GM23248 (cell line): ENCODE data around the gene RNASE7. TPM values are rescaled to one million over a fixed set of nuclear protein-coding genes. Genes with fewer than 3 reads are reported as not detected.

Experiments used
- DNase-seq: peaks from one replicate; pipeline ENCODE4 v3.0.0-alpha.2; 2015
- H2AFZ ChIP-seq: fragments of 200-600 bp; sonication (generic); 2 replicates; pipeline ENCODE4 v1.6.1; 2016; ENCODE audit warnings: antibody characterized with exemption
- H3F3A ChIP-seq: fragments of 200-600 bp; sonication (generic); 2 replicates; pipeline ENCODE4 v1.6.1; 2016; ENCODE audit warnings: mild to moderate bottlenecking, antibody characterized with exemption, mixed run types; ENCODE audit not compliant: insufficient read depth
- H3K27ac ChIP-seq: fragments of 200-600 bp; sonication (generic); 2 replicates; pipeline ENCODE4 v1.5.1; 2016; ENCODE audit warnings: mild to moderate bottlenecking
- H3K27me3 ChIP-seq: fragments of 200-600 bp; sonication (generic); replicated peaks from 2 replicates; pipeline ENCODE4 v1.6.1; 2016; ENCODE audit warnings: mild to moderate bottlenecking; ENCODE audit not compliant: insufficient read depth
- H3K36me3 ChIP-seq: fragments of 200-600 bp; sonication (generic); 2 replicates; pipeline ENCODE4 v1.6.1; 2016; ENCODE audit warnings: low read depth, mild to moderate bottlenecking
- H3K4me1 ChIP-seq: fragments of 200-600 bp; sonication (generic); 2 replicates; pipeline ENCODE4 v1.6.1; 2016; ENCODE audit warnings: mild to moderate bottlenecking; ENCODE audit not compliant: insufficient read depth
- H3K4me2 ChIP-seq: fragments of 200-600 bp; sonication (generic); one replicate; pipeline ENCODE4 v1.6.1; 2016; ENCODE audit warnings: mild to moderate bottlenecking; ENCODE audit not compliant: unreplicated experiment
- H3K4me3 ChIP-seq: fragments of 200-600 bp; sonication (generic); 2 replicates; pipeline ENCODE4 v1.5.1; 2016; ENCODE audit warnings: mild to moderate bottlenecking
- H3K79me2 ChIP-seq: fragments of 200-600 bp; sonication (generic); 2 replicates; pipeline ENCODE4 v1.6.1; 2016; ENCODE audit warnings: mild to moderate bottlenecking; ENCODE audit not compliant: insufficient read depth
- H3K9ac ChIP-seq: fragments of 200-600 bp; sonication (generic); 2 replicates; pipeline ENCODE4 v1.6.1; 2016; ENCODE audit warnings: mild to moderate bottlenecking
- H3K9me2 ChIP-seq: fragments of 200-600 bp; sonication (generic); 2 replicates; pipeline ENCODE4 v1.6.1; 2016; ENCODE audit warnings: mixed run types, mild to moderate bottlenecking, moderate library complexity; ENCODE audit not compliant: insufficient read depth
- H3K9me3 ChIP-seq: fragments of 200-600 bp; sonication (generic); one replicate; pipeline ENCODE4 v1.6.1; 2017; ENCODE audit warnings: low read depth
- H4K20me1 ChIP-seq: fragments of 200-600 bp; sonication (generic); 2 replicates; pipeline ENCODE4 v1.6.0; 2016; ENCODE audit not compliant: insufficient read depth
- EZH2 ChIP-seq: fragments of 200-600 bp; sonication (generic); IDR thresholded peaks from 2 replicates; pipeline ENCODE4 v1.6.1; 2018; ENCODE audit warnings: antibody characterized with exemption, mild to moderate bottlenecking; ENCODE audit not compliant: insufficient read depth, poor library complexity, severe bottlenecking
- EZH2phosphoT487 ChIP-seq: fragments of 200-600 bp; sonication (generic); IDR thresholded peaks from 2 replicates; pipeline ENCODE4 v1.6.1; 2018; ENCODE audit warnings: antibody characterized with exemption, moderate library complexity, mild to moderate bottlenecking, low read depth; ENCODE audit not compliant: insufficient read depth
- WGBS, 2 experiments: methylation state at CpG; one replicate each; pipeline ENCODE4 v1.1.6; 2015 to 2017; ENCODE audit warnings: low lambda C conversion rate in 2 of 2, low coverage in 1 of 2; ENCODE audit errors: missing lambda C conversion rate in 2 of 2; 5-methylcytosine and 5-hydroxymethylcytosine counted together
- in situ Hi-C: fragments of 300-500 bp; cut with MboI; formaldehyde crosslinking; loops from 2 replicates; pipeline ENCODE4 v1.15.0; 2020
- polyA plus RNA-seq: library from polyadenylated mRNA; unstranded; fragments of >200 nt; fragmentation: Nextera tagmentation; extraction: Ambion mirVana; gene quantifications from 2 replicates; pipeline ENCODE4 v1.2.1, GENCODE V29; 2016
- total RNA-seq: library from RNA; depleted of rRNA; stranded (reverse); fragments of >200 nt; shearing (Covaris generic); gene quantifications from 2 replicates; pipeline ENCODE4 v1.2.3, GENCODE V29; 2014

RNASE7 gene
- total and polyA plus RNA-seq, 2 experiments from 2014 or later: not detected

DNA sequence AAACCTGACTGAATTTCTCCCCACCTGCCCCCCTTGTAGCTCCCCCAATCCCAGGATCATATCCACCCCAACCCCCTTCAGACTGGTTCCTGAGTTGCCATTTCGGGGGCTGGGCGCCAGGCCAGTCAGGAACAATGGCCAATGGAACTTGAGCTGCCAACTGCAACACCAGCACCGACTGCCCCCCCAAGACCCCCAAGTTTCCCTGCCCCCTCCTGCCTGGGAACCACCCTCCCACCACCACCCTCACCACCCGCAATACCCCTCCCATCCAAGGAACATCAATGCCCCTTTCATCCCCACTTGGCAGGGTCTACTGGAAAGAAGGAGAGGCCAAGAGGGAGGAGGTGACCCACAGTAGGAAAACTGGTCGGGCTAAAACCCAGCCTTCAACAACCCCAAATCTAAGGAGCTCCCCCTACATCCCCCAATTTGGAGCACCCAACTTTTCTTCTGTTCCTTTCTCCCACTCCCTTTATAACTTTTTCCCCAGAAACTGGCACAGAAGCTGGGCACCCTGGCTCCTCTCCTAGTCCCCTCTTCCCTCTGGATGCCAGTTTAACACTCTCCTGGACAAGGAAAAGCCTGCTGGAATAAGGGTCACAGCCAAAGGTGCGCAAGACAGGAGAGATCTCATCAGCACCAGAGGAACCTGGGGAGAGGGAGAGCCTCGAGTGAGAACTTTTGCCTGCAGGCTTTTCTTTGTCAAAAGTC is 15.7 kb upstream of the RNASE7 start:
- no peak overlapping the region for H3K27ac ChIP-seq
- H3K4me1 ChIP-seq: no peaks in the 10 kb centered on the region
- no peaks in the 10 kb centered on the region for H4K20me1 ChIP-seq
- peaks cover 32% of the 10 kb centered on the region for H3K27me3 ChIP-seq
- H3F3A ChIP-seq: no peaks in the 10 kb centered on the region
- H2AFZ ChIP-seq: no peak overlapping the region
- H3K4me3 ChIP-seq: no peak overlapping the region
- no peaks in the 10 kb centered on the region for H3K9me2 ChIP-seq
- TF ChIP-seq EZH2phosphoT487: no peak
- TF ChIP-seq EZH2: no peak
- H3K36me3 ChIP-seq: no peaks in the 10 kb centered on the region
- H3K79me2 ChIP-seq: no peaks in the 10 kb centered on the region
- H3K9ac ChIP-seq: no peak overlapping the region
- in situ Hi-C loops: no loop called here
- no peak for DNase-seq
- no peak overlapping the region for H3K4me2 ChIP-seq
- H3K9me3 ChIP-seq: no peaks in the 10 kb centered on the region
- WGBS, 2 experiments: 74 to 76% methylated on average over 4 to 7 of the region's 7 CpGs

DNA sequence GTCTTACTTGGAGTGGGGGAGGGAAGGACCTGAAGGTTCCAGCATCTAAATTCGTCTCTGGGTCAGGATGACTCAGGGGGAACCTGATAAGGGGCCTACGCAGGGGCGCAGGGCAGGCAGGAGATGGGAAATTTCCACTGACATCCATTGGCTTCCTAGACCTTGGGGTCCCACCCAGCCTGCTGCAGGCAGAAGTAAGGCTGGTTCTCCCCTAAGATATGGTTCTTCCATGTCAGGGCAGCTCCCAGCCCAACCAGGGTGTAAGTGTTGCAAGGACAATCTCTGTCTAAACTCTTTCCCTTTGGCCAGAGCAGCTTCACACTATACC is 15.2 kb upstream of the RNASE7 start:
- Histone ChIP-seq H3K9me2 (no peaks in the 10 kb centered on the region), H3F3A (no peaks in the 10 kb centered on the region), H3K36me3 (no peaks in the 10 kb centered on the region), H3K4me3 (no peak overlapping the region), H3K79me2 (no peaks in the 10 kb centered on the region), H3K9me3 (no peaks in the 10 kb centered on the region), H3K27ac (no peak overlapping the region), H4K20me1 (no peaks in the 10 kb centered on the region), H2AFZ (no peak overlapping the region), H3K4me1 (no peaks in the 10 kb centered on the region), H3K27me3 (peaks cover 32% of the 10 kb centered on the region), H3K4me2 (no peak overlapping the region), H3K9ac (no peak overlapping the region)
- in situ Hi-C loops: no loop called here
- no peak for TF ChIP-seq EZH2phosphoT487
- no peak for TF ChIP-seq EZH2
- WGBS, 2 experiments: 76 to 77% methylated on average over 3 of the region's 3 CpGs
- DNase-seq: no peak

DNA sequence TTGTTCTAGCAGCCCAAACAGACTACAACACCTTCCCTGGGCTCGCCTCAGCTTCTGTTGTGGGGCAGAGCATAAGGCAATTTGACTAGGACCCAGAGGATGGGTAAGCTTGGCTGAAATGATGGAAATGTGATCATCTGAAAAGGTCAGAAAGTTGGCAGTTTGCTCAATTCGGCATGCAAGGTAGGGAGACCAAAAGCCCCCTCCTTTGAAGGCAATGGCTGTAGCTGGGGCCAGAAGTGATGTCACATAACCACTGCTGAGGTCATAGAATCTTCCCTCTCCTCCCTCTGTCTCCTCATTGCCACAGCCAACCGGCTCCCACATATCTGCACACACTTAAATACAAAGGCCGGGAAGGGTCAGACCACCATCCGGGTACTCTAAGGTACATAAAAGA is 12.2 kb upstream of the RNASE7 start, which contains the start of gene TPPP2:
TPPP2 (plus strand) TSS at position 301 of the 400 bp plus-strand sequence. CDS start 365 bp downstream, outside the sequence.
- no peak for TF ChIP-seq EZH2
- no peak for TF ChIP-seq EZH2phosphoT487
- no peaks in the 10 kb centered on the region for H3K4me1 ChIP-seq
- WGBS, 2 experiments: 61 to 75% methylated on average over 5 of the region's 5 CpGs
- no peaks in the 10 kb centered on the region for H3K9me2 ChIP-seq
- H3K27me3 ChIP-seq: peaks cover 4% of the 10 kb centered on the region; the same call in 1 of the 2 replicates
- no peaks in the 10 kb centered on the region for H3K79me2 ChIP-seq
- no peak within 1 kb of the TSS for H3K27ac ChIP-seq
- no peak within 1 kb of the TSS for H3K9ac ChIP-seq
- no peaks in the 10 kb centered on the region for H3K36me3 ChIP-seq
- H3F3A ChIP-seq: no peaks in the 10 kb centered on the region
- in situ Hi-C loops: no loop called here
- no peak within 1 kb of the TSS for H2AFZ ChIP-seq
- H3K4me2 ChIP-seq: no peak within 1 kb of the TSS
- no peak within 1 kb of the TSS for H3K4me3 ChIP-seq
- no peak for DNase-seq
- H3K9me3 ChIP-seq: no peaks in the 10 kb centered on the region
- no peaks in the 10 kb centered on the region for H4K20me1 ChIP-seq

DNA sequence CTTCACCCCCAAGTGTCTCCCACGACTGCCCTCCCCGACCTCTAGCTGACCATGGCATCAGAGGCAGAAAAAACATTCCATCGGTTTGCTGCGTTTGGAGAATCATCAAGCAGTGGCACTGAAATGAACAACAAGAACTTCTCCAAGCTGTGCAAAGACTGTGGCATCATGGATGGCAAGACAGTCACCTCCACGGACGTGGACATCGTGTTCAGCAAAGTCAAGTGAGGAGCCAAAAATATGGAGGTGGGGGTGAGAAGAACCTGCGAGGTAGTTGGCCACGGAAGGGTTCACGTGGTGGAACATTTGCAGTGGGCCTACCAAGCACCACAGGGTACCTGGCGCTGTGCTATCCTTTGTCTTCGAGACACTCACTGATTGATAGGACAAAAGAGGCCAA is 11.6 kb upstream of the RNASE7 start:
- H3K9me3 ChIP-seq: no peaks in the 10 kb centered on the region
- H3K27ac ChIP-seq: no peak overlapping the region
- H3K9ac ChIP-seq: no peak overlapping the region
- peaks cover 4% of the 10 kb centered on the region; the same call in 1 of the 2 replicates for H3K27me3 ChIP-seq
- H3F3A ChIP-seq: no peaks in the 10 kb centered on the region
- no peak for DNase-seq
- TF ChIP-seq EZH2: no peak
- TF ChIP-seq EZH2phosphoT487: no peak
- no peaks in the 10 kb centered on the region for H3K36me3 ChIP-seq
- in situ Hi-C loops: no loop called here
- H3K4me2 ChIP-seq: no peak overlapping the region
- no peaks in the 10 kb centered on the region for H3K4me1 ChIP-seq
- H4K20me1 ChIP-seq: no peaks in the 10 kb centered on the region
- no peak overlapping the region for H2AFZ ChIP-seq
- H3K9me2 ChIP-seq: no peaks in the 10 kb centered on the region
- WGBS, 2 experiments: 68 to 69% methylated on average over 12 of the region's 12 CpGs
- no peak overlapping the region for H3K4me3 ChIP-seq
- H3K79me2 ChIP-seq: no peaks in the 10 kb centered on the region
